H1 (cell line): Measurements from ENCODE around the gene FOLR1. TPM values are rescaled to one million over a fixed set of nuclear protein-coding genes. Genes with fewer than 3 reads are reported as not detected.

ENCODE experiments used
- polyA plus RNA-seq, 7 experiments: library from polyadenylated mRNA; depleted of rRNA in 3 of 7; stranded (reverse) in 5 of 7; unstranded in 2 of 7; fragments of >200 nt in 5 of 7; fragments of 200-250 nt in 2 of 7; gene quantifications; 1 replicate in 5 of 7; 2 replicates in 1 of 7; 4 replicates in 1 of 7; pipeline versions ENCODE4 v1.2.1 to v1.2.3, GENCODE V29; 2011 to 2013; ENCODE audit warnings: missing spikeins in 2 of 7, mixed read lengths in 2 of 7
- total RNA-seq: library from RNA; stranded (reverse); fragmentation: NEBNext Ultra II Directional; extraction: Animal tissue kit (Norgen Biotek cat#: 25700); gene quantifications from 2 replicates; pipeline ENCODE4 v1.2.1, GENCODE V29; 2021
- TF ChIP-seq, protein P1 (sequence below): IDR thresholded peaks from 2 replicates; pipeline ENCODE4 v1.6.1; 2012; ENCODE audit warnings: low read length, inconsistent platforms

FOLR1 gene
- total and polyA plus RNA-seq, 2 of the 8 experiments (the other 6 are each of a cell fraction or from before 2014, with no cell fraction given) = 1.3 TPM; not detected in 1

DNA sequence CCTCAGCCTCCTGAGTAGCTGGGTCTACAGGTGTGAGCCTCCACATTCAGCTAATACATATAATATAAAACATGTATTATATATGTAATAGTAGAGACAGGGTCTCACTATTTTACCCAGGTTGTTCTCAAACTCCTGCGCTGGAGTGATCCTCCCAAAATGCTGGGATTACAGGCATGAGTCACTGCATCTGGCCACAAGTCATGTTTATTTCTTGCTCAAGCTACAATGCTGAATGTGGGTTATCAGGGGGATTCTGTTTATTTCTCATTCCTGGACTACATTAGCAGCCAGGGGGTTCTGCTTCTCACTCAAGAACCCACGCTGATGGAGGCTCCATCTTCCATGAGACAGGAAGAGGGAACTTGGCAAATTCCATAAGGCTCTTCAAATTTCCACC, 31.6 kb upstream of the FOLR1 start (continued):
- TF ChIP-seq, protein P1, sequence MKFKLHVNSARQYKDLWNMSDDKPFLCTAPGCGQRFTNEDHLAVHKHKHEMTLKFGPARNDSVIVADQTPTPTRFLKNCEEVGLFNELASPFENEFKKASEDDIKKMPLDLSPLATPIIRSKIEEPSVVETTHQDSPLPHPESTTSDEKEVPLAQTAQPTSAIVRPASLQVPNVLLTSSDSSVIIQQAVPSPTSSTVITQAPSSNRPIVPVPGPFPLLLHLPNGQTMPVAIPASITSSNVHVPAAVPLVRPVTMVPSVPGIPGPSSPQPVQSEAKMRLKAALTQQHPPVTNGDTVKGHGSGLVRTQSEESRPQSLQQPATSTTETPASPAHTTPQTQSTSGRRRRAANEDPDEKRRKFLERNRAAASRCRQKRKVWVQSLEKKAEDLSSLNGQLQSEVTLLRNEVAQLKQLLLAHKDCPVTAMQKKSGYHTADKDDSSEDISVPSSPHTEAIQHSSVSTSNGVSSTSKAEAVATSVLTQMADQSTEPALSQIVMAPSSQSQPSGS = no peak
